GM10847 (cell line): ENCODE data around the gene TRIM65.

Experiments
- POLR2A ChIP-seq: IDR thresholded peaks from 2 replicates; pipeline ENCODE4 v1.6.1; 2011; ENCODE audit not compliant: insufficient read length; ENCODE audit errors: extremely low read depth

The TRIM65 gene

GRCh38 chr17:75842411-75842810 lies 54.3 kb downstream of the TRIM65 start:
- no peak for TF ChIP-seq POLR2A

- no peak for TF ChIP-seq POLR2A
These were observed 56.0 kb downstream of the TRIM65 start for GRCh38 chr17:75840799-75841164.

- TF ChIP-seq POLR2A = no peak
These were observed 56.6 kb downstream of the TRIM65 start for GRCh38 chr17:75839942-75840798.
